DND-41 (cell line): ENCODE data around the gene SHC4.

ENCODE experiments used
- EZH2 ChIP-seq: IDR thresholded peaks from 3 replicates; pipeline ENCODE4 v1.6.1; 2012; ENCODE audit warnings: borderline replicate concordance, low read depth, mild to moderate bottlenecking, moderate library complexity, low read length, inconsistent platforms; ENCODE audit not compliant: severe bottlenecking
- TF ChIP-seq, protein P1 (sequence below): IDR thresholded peaks from 2 replicates; pipeline ENCODE4 v1.5.1; 2012; ENCODE audit warnings: borderline replicate concordance, low read length, moderate library complexity, mild to moderate bottlenecking; ENCODE audit not compliant: poor library complexity, severe bottlenecking; ENCODE audit errors: extremely low read depth

DNA sequence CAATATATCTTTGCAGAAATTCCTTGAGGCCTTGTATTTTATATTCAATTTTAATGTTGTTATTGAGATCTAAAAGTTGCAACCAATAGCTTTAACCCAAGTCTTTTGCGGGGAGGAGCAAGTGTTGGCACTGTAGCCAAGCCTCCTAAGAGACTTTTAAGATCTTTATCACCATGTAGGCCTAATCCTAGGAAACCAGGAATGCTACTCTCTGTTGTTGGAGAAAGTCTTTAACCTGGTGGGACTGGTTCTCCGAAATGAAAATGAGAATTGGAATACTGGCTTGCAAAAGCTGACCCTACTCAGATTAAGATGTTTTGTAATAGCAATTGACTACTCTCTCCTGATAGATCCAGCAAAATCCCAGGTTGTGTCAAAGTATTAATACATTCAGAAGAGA is 25.8 kb downstream of the SHC4 start:
- TF ChIP-seq, protein P1, sequence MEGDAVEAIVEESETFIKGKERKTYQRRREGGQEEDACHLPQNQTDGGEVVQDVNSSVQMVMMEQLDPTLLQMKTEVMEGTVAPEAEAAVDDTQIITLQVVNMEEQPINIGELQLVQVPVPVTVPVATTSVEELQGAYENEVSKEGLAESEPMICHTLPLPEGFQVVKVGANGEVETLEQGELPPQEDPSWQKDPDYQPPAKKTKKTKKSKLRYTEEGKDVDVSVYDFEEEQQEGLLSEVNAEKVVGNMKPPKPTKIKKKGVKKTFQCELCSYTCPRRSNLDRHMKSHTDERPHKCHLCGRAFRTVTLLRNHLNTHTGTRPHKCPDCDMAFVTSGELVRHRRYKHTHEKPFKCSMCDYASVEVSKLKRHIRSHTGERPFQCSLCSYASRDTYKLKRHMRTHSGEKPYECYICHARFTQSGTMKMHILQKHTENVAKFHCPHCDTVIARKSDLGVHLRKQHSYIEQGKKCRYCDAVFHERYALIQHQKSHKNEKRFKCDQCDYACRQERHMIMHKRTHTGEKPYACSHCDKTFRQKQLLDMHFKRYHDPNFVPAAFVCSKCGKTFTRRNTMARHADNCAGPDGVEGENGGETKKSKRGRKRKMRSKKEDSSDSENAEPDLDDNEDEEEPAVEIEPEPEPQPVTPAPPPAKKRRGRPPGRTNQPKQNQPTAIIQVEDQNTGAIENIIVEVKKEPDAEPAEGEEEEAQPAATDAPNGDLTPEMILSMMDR, result no peak
- TF ChIP-seq EZH2, result no peak
